Measurements from ENCODE around the gene NIT1. TPM values are rescaled to one million over a fixed set of nuclear protein-coding genes. Genes with fewer than 3 reads are reported as not detected.

NIT1 gene
- total and polyA plus RNA-seq, 2 donors (not counting 3 experiments of a cell fraction or from before 2014, with no cell fraction given): 20.3 to 26.5 TPM

GRCh38 chr1:161091093-161091492 is 26.8 kb upstream of the NIT1 start:
- CTCF ChIA-PET: interaction anchor here (1.1 kb wide), 1 partner anchor 93 kb away, joined by 4 read pairs; no protein-coding TSS in a partner anchor
- H3K9me1 ChIP-seq (replicated peaks; ENCODE audit: control insufficient read depth, extremely low read depth, insufficient read depth, low read length): no peaks in the 10 kb centered on the region
- FAIRE-seq: no peak

More at GRCh38 chr1:161091093-161091492, 26.8 kb upstream of the NIT1 start:
- Histone ChIP-seq H3K4me1 (ENCODE audit: control insufficient read depth, extremely low read depth, insufficient read depth, low read length) (no peaks in the 10 kb centered on the region), H3K36me3 (ENCODE audit: control insufficient read depth in 2 of 2, extremely low read depth in 1 of 2, insufficient read depth in 2 of 2, low read length in 2 of 2) (no peaks in the 10 kb centered on the region), H3K4me3 (replicated peaks in 1 of 3; ENCODE audit: insufficient read depth in 1 of 3, low read depth in 1 of 3, low read length in 3 of 3) (no peak overlapping the region), H3K79me2 (ENCODE audit: control insufficient read depth, insufficient read depth, low read length) (no peaks in the 10 kb centered on the region), H3K9me3 (replicated peaks; ENCODE audit: control insufficient read depth, insufficient read depth, low read length) (no peaks in the 10 kb centered on the region), H4K20me1 (replicated peaks; ENCODE audit: control insufficient read depth, extremely low read depth, insufficient read depth, low read length) (no peaks in the 10 kb centered on the region), H3K4me2 (ENCODE audit: insufficient read depth, low read length) (no peak overlapping the region), H3K9ac (replicated peaks; ENCODE audit: extremely low read depth, insufficient read depth, low read length) (no peak overlapping the region), H2AFZ (ENCODE audit: low read depth, low read length) (no peak overlapping the region), H3K27me3 (ENCODE audit: control insufficient read depth in 2 of 2, insufficient read depth in 2 of 2, low read length in 2 of 2) (no peaks in the 10 kb centered on the region), H3K27ac (ENCODE audit: insufficient read depth, low read depth, low read length) (no peak overlapping the region)
- dilution Hi-C loops (cut with MboI; ENCODE audit: extremely low pct_ligation_motif_present, low sequenced_read_pairs): no loop called here
- DNase-seq (ENCODE audit: low read depth, low spot score): no peak
- POLR2A ChIA-PET: no interaction called here
- no TSS peak for BruUV-seq (replicated peaks)
- intact Hi-C loops (cut with micrococcal nuclease): no loop called here
- TF ChIP-seq POLR2AphosphoS5 (IDR thresholded peaks at IDR 0.05; ENCODE audit: insufficient read depth, low read depth, low read length) (no peak), POLR2A (IDR thresholded peaks at IDR 0.05; ENCODE audit: low read depth, low read length) (no peak), EZH2 (IDR thresholded peaks at IDR 0.05; ENCODE audit: borderline replicate concordance, low read depth, low read length, severe bottlenecking) (no peak), JUN (IDR thresholded peaks at IDR 0.05; ENCODE audit: borderline replicate concordance, insufficient read depth, insufficient read length, low read depth) (no peak), MAX (IDR thresholded peaks at IDR 0.05; ENCODE audit: insufficient read depth, insufficient read length) (no peak), MYC (IDR thresholded peaks at IDR 0.05; ENCODE audit: low read depth, low read length) (no peak), FOS (IDR thresholded peaks at IDR 0.05; ENCODE audit: borderline replicate concordance, insufficient read depth, low read length) (no peak), CTCF (IDR thresholded peaks at IDR 0.05; ENCODE audit: extremely low read depth in 1 of 2, insufficient read depth in 1 of 2, low read depth in 1 of 2, low read length in 2 of 2) (no peak), GATA2 (IDR thresholded peaks at IDR 0.05; ENCODE audit: insufficient read depth, insufficient read length, low read depth, low read length) (no peak)

All from endothelial cell of umbilical vein (primary cell).